Mesenchymal stem cell (in vitro differentiated cells and primary cell): ENCODE data around the gene CD8B2.
"Not testable (repeated sequence)": the region's sequence is repeated elsewhere in the genome, so short reads cannot be mapped to it uniquely, and the experiment has no call there.

ENCODE experiments used
- DNase-seq: peaks from one replicate; pipeline ENCODE4 v3.0.0-alpha.2; 2013
- H2AFZ ChIP-seq: one replicate; pipeline ENCODE4 v1.6.1; 2013; ENCODE audit warnings: low read depth, mild to moderate bottlenecking, control low read depth, inconsistent platforms, low read length, moderate library complexity
- H2AK5ac ChIP-seq: 2 replicates; pipeline ENCODE4 v1.6.1; 2013; ENCODE audit warnings: low read length, moderate library complexity, mild to moderate bottlenecking, inconsistent platforms; ENCODE audit not compliant: severe bottlenecking
- H2BK120ac ChIP-seq: one replicate; pipeline ENCODE4 v1.6.1; 2013; ENCODE audit warnings: low read depth, mild to moderate bottlenecking, inconsistent platforms, low read length, moderate library complexity
- H2BK12ac ChIP-seq, 2 experiments: one replicate each; pipeline ENCODE4 v1.6.1; 2013; ENCODE audit warnings: inconsistent platforms in 2 of 2, low read length in 2 of 2, mild to moderate bottlenecking in 2 of 2, moderate library complexity in 2 of 2, control low read depth in 1 of 2
- H2BK15ac ChIP-seq: one replicate; pipeline ENCODE4 v1.6.1; 2013; ENCODE audit warnings: mild to moderate bottlenecking, low read depth, inconsistent platforms; ENCODE audit not compliant: poor library complexity, severe bottlenecking
- H2BK5ac ChIP-seq: 2 replicates; pipeline ENCODE4 v1.6.1; 2013; ENCODE audit warnings: low read depth, mild to moderate bottlenecking, low read length, control low read depth, inconsistent platforms; ENCODE audit not compliant: poor library complexity, severe bottlenecking
- H3K14ac ChIP-seq, 2 experiments: one replicate each; pipeline ENCODE4 v1.6.1; 2013; ENCODE audit warnings: inconsistent platforms in 2 of 2, low read length in 2 of 2, control low read depth in 1 of 2, mild to moderate bottlenecking in 1 of 2, moderate library complexity in 1 of 2
- H3K18ac ChIP-seq, 2 experiments: one replicate each; pipeline ENCODE4 v1.6.1; 2013; ENCODE audit warnings: inconsistent platforms in 2 of 2, low read length in 2 of 2, control low read depth in 1 of 2, low read depth in 1 of 2, mild to moderate bottlenecking in 1 of 2
- H3K23ac ChIP-seq, 2 experiments: one replicate each; pipeline ENCODE4 v1.6.1; 2013; ENCODE audit warnings: inconsistent platforms in 2 of 2, low read length in 2 of 2, mild to moderate bottlenecking in 2 of 2, moderate library complexity in 2 of 2, control low read depth in 1 of 2
- H3K27ac ChIP-seq: 2 replicates; pipeline ENCODE4 v1.5.1; 2013; ENCODE audit warnings: mild to moderate bottlenecking, moderate library complexity, low read length, control low read depth, inconsistent platforms; ENCODE audit not compliant: poor library complexity, severe bottlenecking
- H3K27me3 ChIP-seq, 2 experiments: 2 replicates each; pipeline versions ENCODE4 v1.6.1 to v1.7.0; 2013; ENCODE audit warnings: low read length in 2 of 2, mild to moderate bottlenecking in 2 of 2, moderate library complexity in 2 of 2, control low read depth in 1 of 2, inconsistent platforms in 1 of 2; ENCODE audit not compliant: control insufficient read depth in 1 of 2, insufficient read depth in 1 of 2
- H3K36me3 ChIP-seq, 2 experiments: 2 replicates each; pipeline versions ENCODE4 v1.6.1 to v1.7.0; 2013; ENCODE audit warnings: low read length in 2 of 2, control low read depth in 1 of 2, inconsistent platforms in 1 of 2, low read depth in 1 of 2, mild to moderate bottlenecking in 1 of 2; ENCODE audit not compliant: insufficient read depth in 2 of 2, control insufficient read depth in 1 of 2
- H3K4ac ChIP-seq, 2 experiments: one replicate each; pipeline ENCODE4 v1.6.1; 2013; ENCODE audit warnings: inconsistent platforms in 2 of 2, low read length in 2 of 2, mild to moderate bottlenecking in 2 of 2, moderate library complexity in 2 of 2, control low read depth in 1 of 2, low read depth in 1 of 2
- H3K4me1 ChIP-seq: 2 replicates; pipeline ENCODE4 v1.6.1; 2013; ENCODE audit warnings: low read depth, low read length, control low read depth; ENCODE audit not compliant: control insufficient read depth, insufficient read depth
- H3K4me2 ChIP-seq: 2 replicates; pipeline ENCODE4 v1.6.1; 2013; ENCODE audit warnings: low read length, mild to moderate bottlenecking, inconsistent platforms; ENCODE audit not compliant: poor library complexity, severe bottlenecking
- H3K4me3 ChIP-seq, 2 experiments: 2 replicates each; pipeline versions ENCODE4 v1.5.1 to v1.7.0; 2013; ENCODE audit warnings: low read length in 2 of 2, mild to moderate bottlenecking in 2 of 2, control low read depth in 1 of 2, low read depth in 1 of 2; ENCODE audit not compliant: insufficient read depth in 1 of 2
- H3K79me1 ChIP-seq: replicated peaks from 2 replicates; pipeline ENCODE4 v1.6.1; 2013; ENCODE audit warnings: mild to moderate bottlenecking, control low read depth, low read length, inconsistent platforms; ENCODE audit not compliant: poor library complexity, severe bottlenecking
- H3K9ac ChIP-seq: 2 replicates; pipeline ENCODE4 v1.7.0; 2013; ENCODE audit warnings: mild to moderate bottlenecking, low read length, moderate library complexity
- H3K9me3 ChIP-seq: 2 replicates; pipeline ENCODE4 v1.7.0; 2013; ENCODE audit warnings: mild to moderate bottlenecking, low read length; ENCODE audit not compliant: control insufficient read depth
- H4K8ac ChIP-seq: one replicate; pipeline ENCODE4 v1.6.1; 2013; ENCODE audit warnings: inconsistent platforms, mild to moderate bottlenecking, low read length, moderate library complexity
- H4K91ac ChIP-seq: one replicate; pipeline ENCODE4 v1.6.1; 2013; ENCODE audit warnings: mild to moderate bottlenecking, low read length, inconsistent platforms
- WGBS: methylation state at CpG from one replicate; pipeline ENCODE4 v1.1.7; 2013; ENCODE audit warnings: mixed read lengths; 5-methylcytosine and 5-hydroxymethylcytosine counted together

Gene CD8B2

GRCh38 chr2:106470658-106471057, 16.5 kb upstream of the CD8B2 start:
- H2BK15ac ChIP-seq, H3K36me3 ChIP-seq, H4K91ac ChIP-seq, H2AK5ac ChIP-seq, H3K79me1 ChIP-seq, DNase-seq, H3K9me3 ChIP-seq, H3K14ac ChIP-seq, H3K27ac ChIP-seq, H3K23ac ChIP-seq, H3K4ac ChIP-seq, H2AFZ ChIP-seq, H4K8ac ChIP-seq, H3K4me1 ChIP-seq, H2BK5ac ChIP-seq, H2BK12ac ChIP-seq, H3K27me3 ChIP-seq, H3K9ac ChIP-seq, H2BK120ac ChIP-seq, H3K4me2 ChIP-seq, H3K4me3 ChIP-seq, H3K18ac ChIP-seq: not testable (repeated sequence)
- no CpG with 5 or more reads among the region's 4 CpGs for WGBS

GRCh38 chr2:106477647-106478046, 9.5 kb upstream of the CD8B2 start:
- H3K9me3 ChIP-seq, H3K14ac ChIP-seq, H3K9ac ChIP-seq, H3K4ac ChIP-seq, H3K27me3 ChIP-seq, H4K91ac ChIP-seq, H3K27ac ChIP-seq, H2BK120ac ChIP-seq, H3K4me2 ChIP-seq, H3K18ac ChIP-seq, H3K23ac ChIP-seq, H3K36me3 ChIP-seq, H2BK5ac ChIP-seq, H2AK5ac ChIP-seq, H2AFZ ChIP-seq, H4K8ac ChIP-seq, H2BK12ac ChIP-seq, H2BK15ac ChIP-seq, DNase-seq, H3K4me3 ChIP-seq, H3K79me1 ChIP-seq, H3K4me1 ChIP-seq: not testable (repeated sequence)
- WGBS = 78% methylated on average over 1 of the region's 4 CpGs

GRCh38 chr2:106479563-106479962, 7.6 kb upstream of the CD8B2 start:
- H2BK15ac ChIP-seq, H3K18ac ChIP-seq, H3K79me1 ChIP-seq, H3K9me3 ChIP-seq, H2AK5ac ChIP-seq, H2AFZ ChIP-seq, H3K14ac ChIP-seq, DNase-seq, H2BK120ac ChIP-seq, H3K36me3 ChIP-seq, H3K4me3 ChIP-seq, H3K4me1 ChIP-seq, H3K4ac ChIP-seq, H3K9ac ChIP-seq, H3K27ac ChIP-seq, H3K23ac ChIP-seq, H3K27me3 ChIP-seq, H3K4me2 ChIP-seq, H2BK5ac ChIP-seq, H4K91ac ChIP-seq, H4K8ac ChIP-seq, H2BK12ac ChIP-seq: not testable (repeated sequence)
- no CpG with 5 or more reads among the region's 1 CpG for WGBS

DNA sequence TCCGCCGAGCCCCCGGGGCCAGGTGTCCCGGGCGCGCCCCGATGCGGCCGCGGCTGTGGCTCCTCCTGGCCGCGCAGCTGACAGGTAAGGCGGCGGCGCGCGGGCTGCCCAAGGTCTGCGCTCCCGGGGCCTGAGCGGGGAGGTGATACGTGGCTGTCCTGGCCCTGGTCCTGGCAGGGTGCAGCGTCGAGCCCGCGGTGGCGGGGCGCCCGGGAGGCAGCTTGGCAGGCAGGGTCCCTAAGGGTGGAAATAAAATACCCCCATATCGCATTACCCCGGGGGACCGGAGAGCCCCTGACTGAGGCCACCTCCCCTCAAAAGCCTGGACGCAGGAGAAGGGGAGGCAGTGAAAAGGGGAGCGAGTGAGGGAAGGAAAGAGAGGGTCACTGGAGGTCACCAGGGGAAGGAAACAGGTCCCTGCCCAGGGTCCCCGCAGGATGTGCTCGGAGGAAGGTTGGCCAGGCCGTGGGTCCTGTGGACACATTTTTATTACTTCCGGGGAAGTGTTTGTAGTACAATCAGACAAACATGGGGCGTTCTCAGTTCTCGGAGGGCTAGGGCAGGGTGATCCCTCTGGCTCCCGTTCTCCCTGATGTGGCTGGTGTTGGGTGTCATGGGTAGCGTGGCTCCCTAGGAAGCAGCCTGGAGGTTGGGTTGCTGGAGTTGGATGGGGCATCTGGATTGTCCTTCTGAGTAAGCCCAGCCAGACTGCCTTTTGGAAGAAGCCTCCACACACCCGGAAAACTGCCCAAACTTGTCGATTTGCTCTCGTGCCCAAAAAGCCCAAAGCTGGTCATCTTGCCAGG, 425 bp downstream of the CD8B2 start:
- H2BK12ac ChIP-seq, H3K18ac ChIP-seq, H3K14ac ChIP-seq, H3K27me3 ChIP-seq, H3K79me1 ChIP-seq, H3K9ac ChIP-seq, H3K23ac ChIP-seq, H2AK5ac ChIP-seq, H2BK5ac ChIP-seq, H2AFZ ChIP-seq, H2BK120ac ChIP-seq, H4K8ac ChIP-seq, H4K91ac ChIP-seq, H3K27ac ChIP-seq, H3K4me1 ChIP-seq, H3K9me3 ChIP-seq, H2BK15ac ChIP-seq, H3K4me2 ChIP-seq, DNase-seq, H3K36me3 ChIP-seq, H3K4me3 ChIP-seq, H3K4ac ChIP-seq: not testable (repeated sequence)
- 28% methylated on average over 44 of the region's 44 CpGs for WGBS
